Measurements from ENCODE around the gene SLC17A9. TPM values are rescaled to one million over a fixed set of nuclear protein-coding genes. Genes with fewer than 3 reads are reported as not detected.

SLC17A9 gene
- total RNA-seq, 2 experiments from 2014 or later, result 78.5 to 78.7 TPM

DNA sequence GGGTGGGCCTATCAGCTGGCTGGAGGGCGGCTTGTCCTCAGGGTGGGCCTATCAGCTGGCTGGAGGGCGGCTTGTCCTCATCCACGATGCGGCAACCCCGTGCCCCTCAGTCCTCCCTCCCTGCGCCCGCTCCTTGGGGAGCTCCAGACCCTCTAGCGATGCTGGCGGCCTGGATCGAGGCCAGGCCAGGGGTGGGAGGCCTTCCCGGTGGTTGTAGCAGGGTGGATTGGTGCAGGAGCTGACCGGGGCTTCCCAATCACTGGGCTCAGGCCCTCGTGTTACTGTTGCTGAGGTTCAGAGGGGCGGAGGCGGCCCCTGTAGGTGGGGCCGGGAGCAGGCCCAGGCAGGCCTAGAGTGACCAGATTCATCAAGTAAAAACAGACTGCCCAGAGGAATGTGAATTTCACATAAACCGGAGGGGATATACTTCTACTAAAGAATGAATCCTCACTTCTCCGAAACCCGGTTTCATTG, 8.8 kb downstream of the SLC17A9 start:
- ChIA-PET CTCF (interaction anchor here (3.2 kb wide), 1 partner anchor 11 kb away, joined by 13 read pairs; no protein-coding TSS in a partner anchor), POLR2A (interaction anchor here (2.1 kb wide), 1 partner anchor 9 kb away, joined by 10 read pairs; no protein-coding TSS in a partner anchor)
- no peak for ATAC-seq

GRCh38 chr20:62961799-62962198, 9.3 kb downstream of the SLC17A9 start:
- H3K9me3 Mint-ChIP-seq, result no peaks in the 10 kb centered on the region
- CTCF ChIA-PET, result interaction anchor here (1.6 kb wide), 1 partner anchor 47 kb away, joined by 4 read pairs; no protein-coding TSS in a partner anchor
- ATAC-seq (no peak), DNase-seq (no peak)
- H3K36me3 Mint-ChIP-seq (ENCODE audit: low read depth), result peaks cover 23% of the 10 kb centered on the region
- peaks cover 11% of the 10 kb centered on the region for H3K4me1 Mint-ChIP-seq (ENCODE audit: low read depth)
- POLR2A ChIA-PET, result no interaction called here
- intact Hi-C loops (cut with micrococcal nuclease), result no loop called here
- H3K4me3 Mint-ChIP-seq, result no peak overlapping the region
- H3K27me3 Mint-ChIP-seq, result no peaks in the 10 kb centered on the region
- H3K27ac Mint-ChIP-seq, result no peak overlapping the region
- TF ChIP-seq CTCF (IDR thresholded peaks at IDR 0.05), result no peak

More for the DNA sequence above, 8.8 kb downstream of the SLC17A9 start:
- H3K36me3 Mint-ChIP-seq (ENCODE audit: low read depth), result peaks cover 26% of the 10 kb centered on the region
- no peak overlapping the region for H3K27ac Mint-ChIP-seq
- TF ChIP-seq CTCF (IDR thresholded peaks at IDR 0.05), result no peak
- H3K27me3 Mint-ChIP-seq, result no peaks in the 10 kb centered on the region
- no peak for DNase-seq
- H3K9me3 Mint-ChIP-seq, result no peaks in the 10 kb centered on the region
- intact Hi-C loops (cut with micrococcal nuclease), result no loop called here
- H3K4me3 Mint-ChIP-seq, result no peak overlapping the region
- H3K4me1 Mint-ChIP-seq (ENCODE audit: low read depth), result peaks cover 11% of the 10 kb centered on the region

DNA sequence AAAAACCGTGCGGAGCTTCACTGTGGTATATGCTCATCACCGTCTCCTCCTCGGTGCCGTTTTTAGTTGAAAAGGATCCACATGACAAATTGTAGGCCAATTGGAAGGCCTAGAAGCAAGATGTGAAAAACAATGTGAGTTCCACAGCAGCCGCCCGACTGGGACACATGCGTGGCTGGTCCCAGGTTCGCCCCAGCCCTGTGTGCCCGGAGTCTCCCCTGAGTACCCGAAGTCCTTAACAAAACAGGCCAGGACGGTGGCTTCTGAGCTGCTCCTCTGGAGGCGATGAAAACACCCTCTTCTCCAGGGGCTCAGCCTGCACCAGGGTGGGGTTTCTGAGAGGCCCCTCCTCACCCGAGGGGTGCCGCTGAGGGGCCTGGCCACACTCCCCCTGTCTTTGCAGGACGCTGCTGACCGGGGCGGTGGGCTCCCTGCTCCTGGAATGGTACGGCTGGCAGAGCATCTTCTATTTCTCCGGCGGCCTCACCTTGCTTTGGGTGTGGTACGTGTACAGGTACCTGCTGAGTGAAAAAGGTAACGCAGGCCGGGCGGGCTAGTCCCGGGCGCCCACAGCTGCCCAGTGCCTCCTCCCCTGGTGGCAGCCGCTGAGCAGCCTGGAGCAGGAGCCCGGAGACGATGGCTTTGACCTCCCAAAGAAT, 9.8 kb downstream of the SLC17A9 start:
- intact Hi-C loops (cut with micrococcal nuclease), result no loop called here
- POLR2A ChIA-PET, result no interaction called here
- H3K4me1 Mint-ChIP-seq (ENCODE audit: low read depth), result peaks cover 11% of the 10 kb centered on the region
- H3K4me3 Mint-ChIP-seq, result no peak overlapping the region
- CTCF ChIA-PET, result interaction anchor here (1.6 kb wide), 1 partner anchor 46 kb away, joined by 4 read pairs; no protein-coding TSS in a partner anchor
- H3K36me3 Mint-ChIP-seq (ENCODE audit: low read depth), result peaks cover 21% of the 10 kb centered on the region
- H3K9me3 Mint-ChIP-seq, result no peaks in the 10 kb centered on the region
- no peak for DNase-seq
- H3K27me3 Mint-ChIP-seq, result no peaks in the 10 kb centered on the region
- no peak for TF ChIP-seq CTCF (IDR thresholded peaks at IDR 0.05)
- no peak overlapping the region for H3K27ac Mint-ChIP-seq
- no peak for ATAC-seq

- no peaks in the 10 kb centered on the region for H3K27me3 Mint-ChIP-seq
- H3K4me3 Mint-ChIP-seq, result no peak overlapping the region
- CTCF ChIA-PET, result interaction anchor here (1.6 kb wide), 1 partner anchor 46 kb away, joined by 4 read pairs; no protein-coding TSS in a partner anchor
Measured at GRCh38 chr20:62962891-62963613, 10.5 kb downstream of the SLC17A9 start.

More at GRCh38 chr20:62962891-62963613, 10.5 kb downstream of the SLC17A9 start:
- no peak for ATAC-seq
- POLR2A ChIA-PET, result interaction anchor here (0.8 to 1.1 kb wide), 2 partner anchors 9 to 224 kb away, joined by 3 read pairs; no protein-coding TSS in a partner anchor
- Mint-ChIP-seq H3K9me3 (no peaks in the 10 kb centered on the region), H3K4me1 (ENCODE audit: low read depth) (peaks cover 5% of the 10 kb centered on the region), H3K27ac (no peak overlapping the region), H3K36me3 (ENCODE audit: low read depth) (peaks cover 14% of the 10 kb centered on the region)
- DNase-seq, result no peak
- intact Hi-C loops (cut with micrococcal nuclease), result no loop called here
- TF ChIP-seq CTCF (IDR thresholded peaks at IDR 0.05), result no peak
